Calu3 (cell line): ENCODE results near the gene TSHZ2. TPM values are rescaled to one million over a fixed set of nuclear protein-coding genes. Genes with fewer than 3 reads are reported as not detected.
"Not testable (repeated sequence)": the region's sequence is repeated elsewhere in the genome, so short reads cannot be mapped to it uniquely, and the experiment has no call there.

Experiments used
- BruUV-seq: library from RNA; stranded (reverse); fragments of 400-500 nt; replicated peaks from 2 replicates; lab custom pipeline; 2021; lab: Mats Ljungman, UMichigan
- CTCF ChIA-PET: fragments of 300-600 bp; sonication (Branson Sonifier 250); formaldehyde crosslinking; loops from one replicate; lab custom pipeline; 2022; ENCODE audit warnings: antibody characterized with exemption; lab: Charles Lee
- DNase-seq: peaks from one replicate; pipeline ENCODE4 v3.0.0; 2022
- H3K27ac Mint-ChIP-seq: one replicate; pipeline ENCODE4 v1.8.0; 2022; ENCODE audit warnings: mixed read lengths; ENCODE audit not compliant: unreplicated experiment
- H3K27me3 Mint-ChIP-seq: one replicate; pipeline ENCODE4 v1.8.0; 2022; ENCODE audit warnings: mixed read lengths; ENCODE audit not compliant: unreplicated experiment
- H3K36me3 Mint-ChIP-seq: one replicate; pipeline ENCODE4 v1.8.0; 2022; ENCODE audit warnings: mild to moderate bottlenecking, moderate library complexity, mixed read lengths; ENCODE audit not compliant: insufficient read depth, unreplicated experiment
- H3K4me1 Mint-ChIP-seq: one replicate; pipeline ENCODE4 v1.8.0; 2022; ENCODE audit warnings: mild to moderate bottlenecking, low read depth, mixed read lengths; ENCODE audit not compliant: unreplicated experiment
- H3K4me3 Mint-ChIP-seq: one replicate; pipeline ENCODE4 v1.8.0; 2022; ENCODE audit warnings: mild to moderate bottlenecking, low read depth, moderate library complexity, mixed read lengths; ENCODE audit not compliant: unreplicated experiment
- H3K9me3 Mint-ChIP-seq: one replicate; pipeline ENCODE4 v1.8.0; 2022; ENCODE audit warnings: low read depth, mixed read lengths; ENCODE audit not compliant: unreplicated experiment
- intact Hi-C: fragments of 100-400 bp; cut with micrococcal nuclease; formaldehyde crosslinking; loops from one replicate; pipeline ENCODE4 v1.10.0; 2022; ENCODE audit not compliant: unreplicated experiment
- total RNA-seq: library from RNA; stranded (reverse); gene quantifications from 2 replicates; pipeline ENCODE4 v1.2.3, GENCODE V29; 2022
- TF ChIP-seq, protein P1 (sequence below): fragments of 200-600 bp; IDR thresholded peaks from one replicate; pipeline ENCODE4 v1.8.0; 2022; ENCODE audit warnings: antibody characterized with exemption; ENCODE audit not compliant: unreplicated experiment

TSHZ2 gene
- total RNA-seq, 1 experiment from 2014 or later = not detected

- Mint-ChIP-seq H3K9me3 (no peaks in the 10 kb centered on the region), H3K27ac (no peak overlapping the region), H3K4me3 (no peak overlapping the region), H3K27me3 (peaks cover 42% of the 10 kb centered on the region), H3K4me1 (no peaks in the 10 kb centered on the region), H3K36me3 (no peaks in the 10 kb centered on the region)
- CTCF ChIA-PET = no interaction called here
- intact Hi-C loops = no loop called here
- no peak for DNase-seq
- TF ChIP-seq, protein P1, sequence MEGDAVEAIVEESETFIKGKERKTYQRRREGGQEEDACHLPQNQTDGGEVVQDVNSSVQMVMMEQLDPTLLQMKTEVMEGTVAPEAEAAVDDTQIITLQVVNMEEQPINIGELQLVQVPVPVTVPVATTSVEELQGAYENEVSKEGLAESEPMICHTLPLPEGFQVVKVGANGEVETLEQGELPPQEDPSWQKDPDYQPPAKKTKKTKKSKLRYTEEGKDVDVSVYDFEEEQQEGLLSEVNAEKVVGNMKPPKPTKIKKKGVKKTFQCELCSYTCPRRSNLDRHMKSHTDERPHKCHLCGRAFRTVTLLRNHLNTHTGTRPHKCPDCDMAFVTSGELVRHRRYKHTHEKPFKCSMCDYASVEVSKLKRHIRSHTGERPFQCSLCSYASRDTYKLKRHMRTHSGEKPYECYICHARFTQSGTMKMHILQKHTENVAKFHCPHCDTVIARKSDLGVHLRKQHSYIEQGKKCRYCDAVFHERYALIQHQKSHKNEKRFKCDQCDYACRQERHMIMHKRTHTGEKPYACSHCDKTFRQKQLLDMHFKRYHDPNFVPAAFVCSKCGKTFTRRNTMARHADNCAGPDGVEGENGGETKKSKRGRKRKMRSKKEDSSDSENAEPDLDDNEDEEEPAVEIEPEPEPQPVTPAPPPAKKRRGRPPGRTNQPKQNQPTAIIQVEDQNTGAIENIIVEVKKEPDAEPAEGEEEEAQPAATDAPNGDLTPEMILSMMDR = no peak
- BruUV-seq = no TSS peak
These were observed 393.4 kb downstream of the TSHZ2 start for GRCh38 chr20:53365539-53366075.

GRCh38 chr20:53366928-53367327, 394.8 kb downstream of the TSHZ2 start:
- H3K27ac Mint-ChIP-seq, H3K4me3 Mint-ChIP-seq, CTCF ChIA-PET, H3K36me3 Mint-ChIP-seq, BruUV-seq, H3K9me3 Mint-ChIP-seq, H3K4me1 Mint-ChIP-seq, intact Hi-C loops, DNase-seq: not testable (repeated sequence)
- peaks cover 42% of the 10 kb centered on the region for H3K27me3 Mint-ChIP-seq

GRCh38 chr20:53369871-53370270, 397.7 kb downstream of the TSHZ2 start:
- no peaks in the 10 kb centered on the region for H3K4me1 Mint-ChIP-seq
- peaks cover 51% of the 10 kb centered on the region for H3K27me3 Mint-ChIP-seq
- H3K27ac Mint-ChIP-seq = no peak overlapping the region
- no peak for DNase-seq
- no TSS peak for BruUV-seq
- CTCF ChIA-PET = no interaction called here
- intact Hi-C loops = no loop called here
- H3K36me3 Mint-ChIP-seq = no peaks in the 10 kb centered on the region
- H3K4me3 Mint-ChIP-seq = no peak overlapping the region
- TF ChIP-seq, protein P1 = no peak
- H3K9me3 Mint-ChIP-seq = no peaks in the 10 kb centered on the region

DNA sequence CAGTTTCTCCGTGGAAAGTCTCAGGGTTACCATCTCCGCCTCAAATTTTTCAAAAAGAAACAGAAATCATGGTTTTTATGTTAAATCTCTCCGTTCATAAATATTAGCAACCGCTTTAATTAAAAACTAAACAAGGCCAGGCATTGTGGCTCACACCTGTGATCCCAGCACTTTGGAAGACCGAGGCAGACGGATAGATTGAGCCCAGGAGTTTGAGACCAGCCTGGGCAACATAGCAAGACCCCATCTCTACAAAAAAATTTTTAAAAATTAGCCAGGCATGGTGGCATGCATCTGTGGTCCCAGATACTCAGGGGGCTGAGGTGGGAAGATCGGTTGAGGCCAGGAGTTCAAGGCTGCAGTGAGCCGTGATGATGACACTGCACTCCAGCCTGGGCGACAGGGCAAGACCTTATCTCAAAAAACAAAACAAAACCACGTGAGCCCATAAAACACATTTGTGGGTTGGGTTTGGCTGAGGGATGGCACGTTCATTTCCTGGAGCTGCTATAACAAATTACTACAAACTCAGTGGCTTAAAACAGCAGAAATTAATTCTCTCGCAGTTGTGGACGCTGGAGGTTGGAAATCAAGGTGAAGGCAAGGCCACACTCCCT, 398.3 kb downstream of the TSHZ2 start:
- no TSS peak for BruUV-seq
- intact Hi-C loops = no loop called here
- Mint-ChIP-seq H3K4me1 (no peaks in the 10 kb centered on the region), H3K27me3 (peaks cover 49% of the 10 kb centered on the region), H3K27ac (no peak overlapping the region), H3K4me3 (no peak overlapping the region), H3K9me3 (no peaks in the 10 kb centered on the region), H3K36me3 (no peaks in the 10 kb centered on the region)
- no peak for DNase-seq
- TF ChIP-seq, protein P1 = no peak
- CTCF ChIA-PET = no interaction called here

DNA sequence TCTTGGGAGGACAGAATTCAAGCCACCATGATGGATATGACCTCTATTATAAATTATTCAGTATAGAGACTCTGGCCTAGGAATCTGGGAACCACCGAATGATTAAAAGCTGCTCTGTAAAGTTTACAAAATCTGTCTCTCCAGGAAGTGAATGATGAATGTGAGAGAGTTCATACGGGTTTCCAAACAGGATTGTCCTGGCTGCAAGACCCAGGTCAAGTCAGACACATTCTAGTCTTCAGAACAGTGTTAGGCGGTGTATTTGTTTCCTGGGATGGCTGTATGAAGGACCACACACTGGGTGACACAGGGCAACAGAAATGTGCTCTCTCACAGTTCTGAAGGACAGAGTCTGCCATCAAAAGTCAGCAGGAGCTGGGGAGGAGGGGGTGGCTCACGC, 399.1 kb downstream of the TSHZ2 start:
- Mint-ChIP-seq H3K4me1 (no peaks in the 10 kb centered on the region), H3K27me3 (peaks cover 49% of the 10 kb centered on the region), H3K27ac (no peak overlapping the region), H3K9me3 (no peaks in the 10 kb centered on the region), H3K4me3 (no peak overlapping the region), H3K36me3 (no peaks in the 10 kb centered on the region)
- no peak for DNase-seq
- CTCF ChIA-PET = interaction anchor here (0.7 kb wide), 1 partner anchor 383 kb away, joined by 3 read pairs; no protein-coding TSS in a partner anchor
- no TSS peak for BruUV-seq
- TF ChIP-seq, protein P1 = no peak
- intact Hi-C loops = no loop called here
